Subcutaneous adipose tissue (tissue), 4 donors: Measurements from ENCODE around the gene GZMH. TPM values are rescaled to one million over a fixed set of nuclear protein-coding genes. Genes with fewer than 3 reads are reported as not detected.

Experiments used
- total RNA-seq, 4 donors: library from RNA; depleted of rRNA; stranded (reverse); fragments of >200 nt; gene quantifications; one replicate each; pipeline ENCODE4 v1.1.0, GENCODE V29; 2016
- TF ChIP-seq, protein P1 (sequence below): fragments of 450-650 bp; IDR thresholded peaks from one replicate; pipeline ENCODE4 v1.5.1; 2016; ENCODE audit warnings: low read depth, mild to moderate bottlenecking, control low read depth, antibody characterized with exemption, moderate library complexity

GZMH gene
- total RNA-seq, 4 donors from 2014 or later, result not detected

DNA sequence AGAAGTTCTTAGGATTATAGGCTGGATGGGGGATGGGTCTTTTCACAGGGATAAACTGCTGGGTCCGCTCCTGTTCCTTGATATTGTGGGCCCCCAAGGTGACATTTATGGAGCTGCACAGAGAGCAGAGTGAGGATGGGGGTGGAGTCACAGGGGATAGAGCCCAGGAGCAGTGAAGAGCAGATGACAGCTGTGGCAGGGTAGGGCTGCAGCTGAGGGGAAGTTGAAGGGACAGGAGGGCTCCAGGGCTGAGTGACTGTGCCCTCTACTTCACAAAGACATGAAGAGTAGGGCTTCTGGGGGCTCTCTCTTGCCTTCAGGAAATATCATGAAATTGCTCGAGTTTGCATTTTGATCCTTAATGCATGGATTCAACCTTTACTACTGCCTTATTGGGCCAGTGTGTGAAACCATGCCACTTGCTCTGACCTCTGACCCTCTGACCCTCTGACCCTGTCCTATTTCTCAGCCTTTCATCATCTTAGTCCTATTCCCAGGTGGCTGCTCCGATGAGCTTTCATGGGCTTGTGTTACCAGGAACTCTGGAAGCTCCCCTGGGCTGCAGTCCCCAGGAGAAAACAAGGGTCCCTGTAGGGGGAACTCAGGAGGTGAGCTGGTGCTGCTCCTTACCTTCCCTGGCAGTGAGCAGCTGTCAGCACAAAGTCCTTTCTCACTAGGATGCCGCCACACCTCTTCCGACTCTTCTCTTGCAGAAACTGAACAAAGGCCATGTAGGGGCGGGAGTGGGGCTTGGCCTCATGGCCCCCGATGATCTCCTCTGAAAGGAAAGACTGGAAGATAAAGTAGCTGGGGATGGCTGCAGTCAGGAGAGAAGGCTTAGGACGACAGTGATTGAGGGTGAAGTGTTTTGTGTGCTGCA lies 1.6 kb downstream of the GZMH start:
- TF ChIP-seq, protein P1, sequence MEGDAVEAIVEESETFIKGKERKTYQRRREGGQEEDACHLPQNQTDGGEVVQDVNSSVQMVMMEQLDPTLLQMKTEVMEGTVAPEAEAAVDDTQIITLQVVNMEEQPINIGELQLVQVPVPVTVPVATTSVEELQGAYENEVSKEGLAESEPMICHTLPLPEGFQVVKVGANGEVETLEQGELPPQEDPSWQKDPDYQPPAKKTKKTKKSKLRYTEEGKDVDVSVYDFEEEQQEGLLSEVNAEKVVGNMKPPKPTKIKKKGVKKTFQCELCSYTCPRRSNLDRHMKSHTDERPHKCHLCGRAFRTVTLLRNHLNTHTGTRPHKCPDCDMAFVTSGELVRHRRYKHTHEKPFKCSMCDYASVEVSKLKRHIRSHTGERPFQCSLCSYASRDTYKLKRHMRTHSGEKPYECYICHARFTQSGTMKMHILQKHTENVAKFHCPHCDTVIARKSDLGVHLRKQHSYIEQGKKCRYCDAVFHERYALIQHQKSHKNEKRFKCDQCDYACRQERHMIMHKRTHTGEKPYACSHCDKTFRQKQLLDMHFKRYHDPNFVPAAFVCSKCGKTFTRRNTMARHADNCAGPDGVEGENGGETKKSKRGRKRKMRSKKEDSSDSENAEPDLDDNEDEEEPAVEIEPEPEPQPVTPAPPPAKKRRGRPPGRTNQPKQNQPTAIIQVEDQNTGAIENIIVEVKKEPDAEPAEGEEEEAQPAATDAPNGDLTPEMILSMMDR, result no peak

DNA sequence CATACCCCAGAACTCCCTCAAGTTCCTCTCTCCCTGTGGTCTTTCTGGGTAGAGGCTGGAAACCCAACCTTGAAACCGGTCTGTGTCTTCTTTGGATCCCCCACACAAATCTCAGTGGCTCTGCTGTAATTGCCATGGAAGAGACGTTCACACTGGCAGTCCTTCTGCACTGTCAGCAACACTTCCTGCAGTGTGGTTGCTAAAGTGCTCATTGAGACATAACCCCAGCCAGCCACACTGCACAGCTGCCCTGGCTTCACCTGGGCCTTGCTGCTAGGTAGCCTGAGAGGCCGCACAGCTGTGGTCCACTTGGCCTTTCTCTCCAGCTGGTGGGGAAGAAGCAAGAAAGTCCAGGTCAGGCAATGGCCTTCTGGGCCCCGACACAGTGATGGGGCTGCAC lies 2.4 kb downstream of the GZMH start:
- TF ChIP-seq, protein P1, result no peak

DNA sequence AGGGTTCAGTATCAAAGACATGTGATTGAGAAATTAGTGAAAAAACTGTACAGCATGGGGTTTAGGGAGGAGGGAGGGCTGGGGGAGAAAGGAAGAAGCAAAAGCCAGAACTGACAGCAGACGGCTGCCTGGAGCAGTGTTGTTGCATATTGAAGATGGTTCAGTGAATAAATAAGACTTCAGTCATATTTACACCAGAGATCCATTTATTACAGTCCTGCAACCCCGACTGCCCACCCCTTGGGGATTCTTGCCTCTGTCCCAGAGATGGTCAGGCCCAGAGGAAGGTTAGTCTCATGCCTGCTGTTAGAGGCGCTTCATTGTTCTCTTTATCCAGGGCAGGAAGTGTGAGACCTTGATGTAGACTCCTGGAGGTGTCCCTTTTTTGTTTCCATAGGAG lies 3.2 kb downstream of the GZMH start:
- TF ChIP-seq, protein P1, result no peak

DNA sequence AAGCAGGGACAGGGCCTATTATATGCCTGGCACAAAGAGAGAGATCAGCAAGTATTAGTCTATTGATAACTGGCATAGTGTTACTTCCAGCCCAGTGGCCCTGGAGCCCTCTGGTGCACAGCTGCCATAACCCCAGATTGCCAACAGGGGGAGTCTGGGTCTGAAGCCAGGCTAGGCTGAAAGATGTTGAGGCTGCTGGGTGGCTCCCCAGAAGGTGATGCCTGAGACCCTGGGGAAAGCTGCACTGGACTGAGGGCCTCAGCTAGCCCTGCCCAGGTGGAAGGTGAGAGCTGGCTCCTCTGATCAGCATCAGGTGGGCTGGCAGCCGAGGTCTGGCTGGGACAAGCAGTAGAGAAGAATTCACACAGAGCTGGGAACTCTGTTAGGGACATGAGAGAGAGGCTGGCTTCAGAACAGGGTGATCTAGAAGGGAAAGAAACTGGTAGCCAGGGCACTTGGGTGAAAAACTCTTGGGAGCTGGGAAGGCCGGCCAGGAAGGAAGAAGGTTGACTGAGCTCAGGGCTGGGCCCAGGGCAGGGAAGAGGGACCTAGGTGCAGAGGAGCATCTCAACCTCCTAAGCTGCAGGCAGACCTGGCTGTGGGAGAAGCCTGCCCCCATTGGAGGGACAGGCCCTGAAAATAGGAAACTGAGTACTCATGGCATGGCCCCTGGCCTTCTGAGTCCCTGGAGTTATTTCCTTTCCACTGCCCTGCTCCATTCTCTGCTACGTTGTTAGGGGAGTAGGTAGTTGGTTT lies 3.9 kb downstream of the GZMH start:
- TF ChIP-seq, protein P1, result no peak

DNA sequence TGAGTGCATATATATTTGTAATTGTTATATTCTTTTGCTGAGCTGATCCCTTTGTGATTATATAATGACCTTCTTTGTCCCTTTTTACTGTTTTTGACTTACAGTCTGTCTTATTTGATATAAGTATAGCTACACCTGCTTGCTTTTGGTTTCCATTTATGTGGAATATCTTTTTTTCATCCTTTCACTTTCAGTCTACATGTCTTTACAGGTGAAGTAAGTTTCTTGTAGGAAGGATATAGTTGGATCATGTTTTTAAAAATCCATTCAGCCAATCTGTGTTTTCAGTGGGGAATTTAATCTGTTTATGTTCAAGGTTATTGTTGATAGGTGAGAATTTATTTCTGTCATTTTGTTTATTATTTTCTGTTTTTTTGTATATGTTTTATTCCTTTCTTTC lies 12.1 kb downstream of the GZMH start:
- TF ChIP-seq, protein P1, result no peak

DNA sequence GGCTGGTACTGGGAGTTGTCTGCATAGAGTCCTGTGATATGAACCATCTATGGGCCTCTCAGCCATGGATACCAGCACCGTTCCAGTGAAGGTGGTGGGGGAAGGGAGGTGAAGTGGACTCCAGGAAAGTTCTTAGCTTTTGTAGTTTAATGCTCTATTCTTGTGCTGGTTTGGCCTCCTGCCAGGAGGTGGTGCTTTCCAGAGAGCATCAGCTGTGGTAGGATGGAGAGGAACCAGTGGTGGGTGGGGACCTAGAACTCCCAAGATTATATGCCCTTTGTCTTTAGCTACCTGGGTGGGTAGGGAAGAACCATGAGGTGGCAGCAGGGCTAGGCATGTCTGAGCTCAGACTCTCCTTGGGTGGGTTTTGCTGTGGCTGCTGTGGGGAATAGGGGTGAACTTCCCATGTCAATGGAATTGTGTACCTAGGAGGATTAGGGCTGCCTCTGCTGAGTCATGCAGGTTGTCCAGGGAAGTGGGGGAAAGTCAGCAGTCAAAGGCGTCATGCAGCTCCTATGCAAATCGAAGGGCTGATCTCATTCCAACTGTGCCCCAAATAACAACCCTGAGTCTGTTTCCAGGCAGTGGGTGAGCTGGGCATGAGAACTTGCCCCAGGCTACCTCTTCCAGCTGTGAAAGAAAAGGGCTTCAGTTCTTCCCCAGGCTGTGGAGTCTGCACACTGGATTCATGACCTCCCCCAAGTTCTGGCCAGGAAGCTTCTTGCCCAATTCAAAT lies 14.2 kb downstream of the GZMH start:
- TF ChIP-seq, protein P1, result no peak

DNA sequence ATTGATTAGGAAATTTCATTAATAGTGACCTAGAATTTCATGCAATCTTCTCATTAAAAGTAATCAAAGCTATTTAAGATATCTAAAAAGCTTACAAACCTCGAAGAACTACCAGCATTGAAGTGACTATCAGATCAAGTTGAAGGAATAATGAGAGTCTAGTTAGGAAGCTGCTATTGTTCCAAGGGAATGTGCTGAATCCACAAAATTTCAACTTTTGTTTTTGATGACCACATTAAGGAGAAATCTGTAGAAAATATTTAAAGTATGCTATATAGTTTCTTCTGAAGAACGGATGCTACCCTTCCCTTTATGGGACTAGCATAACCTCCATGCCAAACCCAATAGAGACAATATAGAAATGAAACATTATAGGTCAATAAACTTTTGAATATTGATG lies 30.9 kb downstream of the GZMH start:
- TF ChIP-seq, protein P1, result no peak
